ENCODE measurements around the gene TOR2A.

DNA sequence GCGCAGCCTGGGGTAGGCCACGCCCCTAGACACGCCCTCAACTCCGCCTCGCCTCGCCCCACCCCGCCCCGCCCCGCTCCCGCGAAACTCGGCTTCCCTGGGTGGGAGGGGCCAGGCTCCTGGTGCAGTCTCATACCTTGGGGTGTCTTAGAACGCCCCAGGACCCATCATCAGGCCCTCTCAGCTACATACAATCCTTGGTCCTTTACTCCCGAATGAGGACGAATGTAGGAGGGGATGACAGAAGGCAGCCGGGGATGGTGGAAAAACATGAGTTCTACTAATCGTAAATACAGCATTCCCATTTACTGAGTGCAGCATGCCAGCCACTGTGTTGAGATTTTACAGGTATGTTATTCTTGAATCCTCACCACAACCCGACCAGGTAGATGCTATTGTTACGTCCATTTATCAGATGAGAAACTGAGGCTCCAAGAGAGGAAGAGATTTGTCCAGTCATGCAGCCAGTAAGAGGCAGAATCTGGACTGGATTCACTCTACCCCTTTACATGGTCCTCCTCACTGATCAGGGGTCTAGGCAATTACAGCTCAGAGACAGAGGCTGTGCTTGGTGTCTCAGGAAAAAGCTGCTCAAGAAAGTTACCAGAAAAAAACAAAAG, 36.6 kb upstream of the TOR2A start:
- TF ChIP-seq, protein P1, sequence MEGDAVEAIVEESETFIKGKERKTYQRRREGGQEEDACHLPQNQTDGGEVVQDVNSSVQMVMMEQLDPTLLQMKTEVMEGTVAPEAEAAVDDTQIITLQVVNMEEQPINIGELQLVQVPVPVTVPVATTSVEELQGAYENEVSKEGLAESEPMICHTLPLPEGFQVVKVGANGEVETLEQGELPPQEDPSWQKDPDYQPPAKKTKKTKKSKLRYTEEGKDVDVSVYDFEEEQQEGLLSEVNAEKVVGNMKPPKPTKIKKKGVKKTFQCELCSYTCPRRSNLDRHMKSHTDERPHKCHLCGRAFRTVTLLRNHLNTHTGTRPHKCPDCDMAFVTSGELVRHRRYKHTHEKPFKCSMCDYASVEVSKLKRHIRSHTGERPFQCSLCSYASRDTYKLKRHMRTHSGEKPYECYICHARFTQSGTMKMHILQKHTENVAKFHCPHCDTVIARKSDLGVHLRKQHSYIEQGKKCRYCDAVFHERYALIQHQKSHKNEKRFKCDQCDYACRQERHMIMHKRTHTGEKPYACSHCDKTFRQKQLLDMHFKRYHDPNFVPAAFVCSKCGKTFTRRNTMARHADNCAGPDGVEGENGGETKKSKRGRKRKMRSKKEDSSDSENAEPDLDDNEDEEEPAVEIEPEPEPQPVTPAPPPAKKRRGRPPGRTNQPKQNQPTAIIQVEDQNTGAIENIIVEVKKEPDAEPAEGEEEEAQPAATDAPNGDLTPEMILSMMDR (IDR thresholded peaks at IDR 0.05), result no peak
- TF ChIP-seq POLR2AphosphoS5 (IDR thresholded peaks at IDR 0.05), result no peak

All from gastroesophageal sphincter (tissue), 3 donors.